ENCODE data around the gene PPL. TPM values are rescaled to one million over a fixed set of nuclear protein-coding genes. Genes with fewer than 3 reads are reported as not detected.
A peak's percentile ranks its signal among the peaks of the same experiment; 100 is the strongest.

The PPL gene
- total and polyA plus RNA-seq, 2 of the 8 experiments (the other 6 are each of a cell fraction or from before 2014, with no cell fraction given) = 11.3 to 29.5 TPM

- Histone ChIP-seq H2AFZ (ENCODE audit: low read length) (no peak overlapping the region), H4K20me1 (replicated peaks in 1 of 2; ENCODE audit: control insufficient read depth in 1 of 2, insufficient read depth in 2 of 2, low read length in 2 of 2) (peaks cover 15 to 21% of the 10 kb centered on the region in 2 experiments)
- TF ChIP-seq POU5F1 (IDR thresholded peaks at IDR 0.05; ENCODE audit: low read depth, low read length) = no peak
- TF ChIP-seq GTF2F1 (IDR thresholded peaks at IDR 0.05; ENCODE audit: borderline replicate concordance, low read depth, low read length) = no peak
- no peak for TF ChIP-seq POLR2AphosphoS5 (IDR thresholded peaks at IDR 0.05; ENCODE audit: low read depth, low read length)
- TF ChIP-seq CREB1 (IDR thresholded peaks at IDR 0.05) = no peak
- no peak for TF ChIP-seq ZNF274 (IDR thresholded peaks at IDR 0.05; ENCODE audit: borderline replicate concordance, extremely low read depth, low read length)
- no peak for TF ChIP-seq TAF1 (IDR thresholded peaks at IDR 0.05; ENCODE audit: low read depth, low read length)
- no peak for TF ChIP-seq SAP30 (IDR thresholded peaks at IDR 0.05; ENCODE audit: insufficient read depth, insufficient replicate concordance, low read length)
- no peak for TF ChIP-seq JUN (IDR thresholded peaks at IDR 0.05; ENCODE audit: low read depth, low read length)
- TF ChIP-seq NANOG (IDR thresholded peaks at IDR 0.05; ENCODE audit: insufficient read depth, low read depth, low read length, poor library complexity, severe bottlenecking) = no peak
- TF ChIP-seq EP300 (IDR thresholded peaks at IDR 0.05; ENCODE audit: borderline replicate concordance in 1 of 2, low read depth in 2 of 2, low read length in 2 of 2) = no peak
- no peak for TF ChIP-seq BACH1 (IDR thresholded peaks at IDR 0.05; ENCODE audit: low read length)
- TF ChIP-seq ATF3 (IDR thresholded peaks at IDR 0.05; ENCODE audit: insufficient read depth, low read depth, low read length) = no peak
- 0 out of 4 replicates have a peak, but pooled peaks of 1 of the 2 experiments have one; percentile 30 for TF ChIP-seq SIN3A (conservative IDR thresholded peaks at IDR 0.05 in 1 of 2, IDR thresholded peaks at IDR 0.05 in 1 of 2; ENCODE audit: low read depth in 1 of 2, low read length in 2 of 2)
Measured at GRCh38 chr16:4846503-4846900, 90.4 kb downstream of the PPL start.

More at GRCh38 chr16:4846503-4846900, 90.4 kb downstream of the PPL start:
- FAIRE-seq (no peak), DNase-seq (ENCODE audit: low read depth in 1 of 2, low spot score in 2 of 2) (no peak)
- Histone ChIP-seq H3K23ac (ENCODE audit: insufficient read length) (no peak overlapping the region), H4K5ac (ENCODE audit: insufficient read length, low read depth, low read length) (no peak overlapping the region), H3K79me1 (ENCODE audit: low read depth, low read length) (peaks cover 10% of the 10 kb centered on the region), H3K79me2 (ENCODE audit: control insufficient read depth in 1 of 2, insufficient read depth in 2 of 2, low read length in 2 of 2) (peaks cover 18 to 61% of the 10 kb centered on the region in 2 experiments), H3K14ac (ENCODE audit: insufficient read length) (no peak overlapping the region), H4K91ac (replicated peaks; ENCODE audit: insufficient read length, low read length) (no peak overlapping the region), H3K23me2 (ENCODE audit: low read depth, low read length) (peaks cover 9% of the 10 kb centered on the region), H2BK120ac (replicated peaks; ENCODE audit: low read depth, low read length) (no peak overlapping the region), H3K4ac (replicated peaks; ENCODE audit: insufficient read length, low read depth, low read length) (no peak overlapping the region), H2AK5ac (ENCODE audit: low read depth, low read length) (no peak overlapping the region), H3K9ac (replicated peaks in 1 of 4; ENCODE audit: extremely low read depth in 1 of 4, low read depth in 3 of 4, low read length in 3 of 4) (peak overlapping the region; percentile 89 to 94 (median 91)), H3K36me3 (ENCODE audit: control insufficient read depth in 2 of 4, insufficient read depth in 4 of 4, low read length in 3 of 4) (peaks cover 11 to 34% (median 26%) of the 10 kb centered on the region in 4 experiments; a peak in 7 of 8 replicates), H3K18ac (ENCODE audit: extremely low read depth, low read length) (no peak overlapping the region), H3K4me2 (ENCODE audit: insufficient read depth in 1 of 2, low read depth in 2 of 2, low read length in 2 of 2) (peak overlapping the region; percentile 95 to 96), H3K4me3 (ENCODE audit: extremely low read depth in 1 of 4, insufficient read depth in 2 of 4, low read depth in 3 of 4, low read length in 4 of 4) (peak overlapping the region; percentile 88 to 95 (median 90)), H2BK20ac (ENCODE audit: low read length) (no peak overlapping the region), H3K9me3 (ENCODE audit: insufficient read depth in 2 of 2, low read depth in 1 of 2, low read length in 1 of 2) (no peaks in the 10 kb centered on the region), H3K27ac (ENCODE audit: low read depth, low read length) (peak overlapping the region; percentile 87), H2BK15ac (ENCODE audit: low read length) (no peak overlapping the region), H3K4me1 (replicated peaks in 1 of 4; ENCODE audit: control insufficient read depth in 3 of 4, insufficient read depth in 4 of 4, low read length in 3 of 4) (peaks cover 3 to 11% (median 5%) of the 10 kb centered on the region in 4 experiments; a peak in 6 of 7 replicates), H2BK5ac (ENCODE audit: low read depth, low read length) (no peak overlapping the region), H2BK12ac (ENCODE audit: low read depth, low read length) (no peak overlapping the region), H3K56ac (replicated peaks; ENCODE audit: insufficient read length, low read depth, low read length) (no peak overlapping the region), H4K8ac (ENCODE audit: extremely low read depth, insufficient read depth, low read length) (peak overlapping the region; percentile 98), H3K27me3 (replicated peaks in 1 of 4; ENCODE audit: control insufficient read depth in 3 of 4, extremely low read depth in 1 of 4, insufficient read depth in 3 of 4, low read length in 3 of 4) (no peaks in the 10 kb centered on the region)
- POLR2A ChIA-PET (ENCODE audit: partially characterized antibody) = interaction anchor here (0.7 to 2.4 kb wide), 10 partner anchors 9 to 170 kb away, joined by 3 to 12 read pairs (median 4); partner anchors contain the start of genes ANKS3, DNAAF8, PPL and ROGDI
- 3% methylated on average over 27 of the region's 27 CpGs; no CpG with 5 or more reads in 1 of the 2 experiments for WGBS, 2 experiments (ENCODE audit: extremely low coverage in 1 of 2, insufficient coverage in 1 of 2, insufficient read length in 1 of 2, insufficient replicate concordance in 2 of 2, low coverage in 1 of 2, low lambda C conversion rate in 2 of 2, missing lambda C conversion rate in 1 of 2)
- CTCF ChIA-PET (ENCODE audit: partially characterized antibody) = interaction anchor here (0.6 to 1.0 kb wide), 2 partner anchors 9 to 60 kb away, joined by 3 to 4 read pairs; no protein-coding TSS in a partner anchor

Data from H1 (cell line).